Measurements from ENCODE around the gene GABRR1. TPM values are rescaled to one million over a fixed set of nuclear protein-coding genes. Genes with fewer than 3 reads are reported as not detected.

GABRR1 gene
- total and polyA plus RNA-seq, 2 donors (not counting 3 experiments of a cell fraction or from before 2014, with no cell fraction given) = not detected

- no peak overlapping the region for H2AFZ ChIP-seq (ENCODE audit: low read depth, low read length)
- dilution Hi-C loops (cut with MboI; ENCODE audit: extremely low pct_ligation_motif_present, low sequenced_read_pairs) = no loop called here
- TF ChIP-seq POLR2A (IDR thresholded peaks at IDR 0.05; ENCODE audit: low read depth, low read length) = no peak
- no peak for TF ChIP-seq JUN (IDR thresholded peaks at IDR 0.05; ENCODE audit: borderline replicate concordance, insufficient read depth, insufficient read length, low read depth)
- no peak for TF ChIP-seq EZH2 (IDR thresholded peaks at IDR 0.05; ENCODE audit: borderline replicate concordance, low read depth, low read length, severe bottlenecking)
- TF ChIP-seq GATA2 (IDR thresholded peaks at IDR 0.05; ENCODE audit: insufficient read depth, insufficient read length, low read depth, low read length) = no peak
- TF ChIP-seq MYC (IDR thresholded peaks at IDR 0.05; ENCODE audit: low read depth, low read length) = no peak
- H3K4me1 ChIP-seq (ENCODE audit: control insufficient read depth, extremely low read depth, insufficient read depth, low read length) = no peaks in the 10 kb centered on the region
- H3K9ac ChIP-seq (replicated peaks; ENCODE audit: extremely low read depth, insufficient read depth, low read length) = no peak overlapping the region
- H3K4me2 ChIP-seq (ENCODE audit: insufficient read depth, low read length) = no peak overlapping the region
- no peaks in the 10 kb centered on the region for H4K20me1 ChIP-seq (replicated peaks; ENCODE audit: control insufficient read depth, extremely low read depth, insufficient read depth, low read length)
- CTCF ChIA-PET = interaction anchor here (1.0 to 1.8 kb wide), 2 partner anchors 9 to 12 kb away, joined by 4 to 5 read pairs; no protein-coding TSS in a partner anchor
- H3K9me3 ChIP-seq (replicated peaks; ENCODE audit: control insufficient read depth, insufficient read depth, low read length) = no peaks in the 10 kb centered on the region
- DNase-seq (ENCODE audit: low read depth, low spot score) = no peak
- H3K36me3 ChIP-seq (ENCODE audit: control insufficient read depth in 2 of 2, extremely low read depth in 1 of 2, insufficient read depth in 2 of 2, low read length in 2 of 2) = no peaks in the 10 kb centered on the region
- H3K27me3 ChIP-seq (ENCODE audit: control insufficient read depth in 2 of 2, insufficient read depth in 2 of 2, low read length in 2 of 2) = peaks cover 0 to 4% of the 10 kb centered on the region in 2 experiments
- no peak overlapping the region for H3K27ac ChIP-seq (ENCODE audit: insufficient read depth, low read depth, low read length)
- FAIRE-seq = no peak
- POLR2A ChIA-PET = no interaction called here
- H3K9me1 ChIP-seq (replicated peaks; ENCODE audit: control insufficient read depth, extremely low read depth, insufficient read depth, low read length) = no peaks in the 10 kb centered on the region
- no TSS peak for BruUV-seq (replicated peaks)
- intact Hi-C loops (cut with micrococcal nuclease) = no loop called here
- no peak overlapping the region for H3K4me3 ChIP-seq (replicated peaks in 1 of 3; ENCODE audit: insufficient read depth in 1 of 3, low read depth in 1 of 3, low read length in 3 of 3)
- no peaks in the 10 kb centered on the region for H3K79me2 ChIP-seq (ENCODE audit: control insufficient read depth, insufficient read depth, low read length)
These were observed 85.1 kb downstream of the GABRR1 start for GRCh38 chr6:89132057-89132456.

- no peaks in the 10 kb centered on the region for H3K79me2 ChIP-seq (ENCODE audit: control insufficient read depth, insufficient read depth, low read length)
- ChIA-PET POLR2A (no interaction called here), CTCF (interaction anchor here (1.0 to 1.8 kb wide), 2 partner anchors 9 to 12 kb away, joined by 4 to 5 read pairs; no protein-coding TSS in a partner anchor)
- BruUV-seq (replicated peaks) = no TSS peak
- H3K9me1 ChIP-seq (replicated peaks; ENCODE audit: control insufficient read depth, extremely low read depth, insufficient read depth, low read length) = no peaks in the 10 kb centered on the region
- no peak overlapping the region for H2AFZ ChIP-seq (ENCODE audit: low read depth, low read length)
- DNase-seq (ENCODE audit: low read depth, low spot score) = no peak
- intact Hi-C loops (cut with micrococcal nuclease) (no loop called here), dilution Hi-C loops (cut with MboI; ENCODE audit: extremely low pct_ligation_motif_present, low sequenced_read_pairs) (no loop called here)
- no peak overlapping the region for H3K9ac ChIP-seq (replicated peaks; ENCODE audit: extremely low read depth, insufficient read depth, low read length)
- no peak for TF ChIP-seq CTCF (IDR thresholded peaks at IDR 0.05; ENCODE audit: extremely low read depth in 1 of 2, insufficient read depth in 1 of 2, low read depth in 1 of 2, low read length in 2 of 2)
- TF ChIP-seq POLR2AphosphoS5 (IDR thresholded peaks at IDR 0.05; ENCODE audit: insufficient read depth, low read depth, low read length) = no peak
- no peak for TF ChIP-seq FOS (IDR thresholded peaks at IDR 0.05; ENCODE audit: borderline replicate concordance, insufficient read depth, low read length)
- TF ChIP-seq GATA2 (IDR thresholded peaks at IDR 0.05; ENCODE audit: insufficient read depth, insufficient read length, low read depth, low read length) = no peak
- no peak for TF ChIP-seq JUN (IDR thresholded peaks at IDR 0.05; ENCODE audit: borderline replicate concordance, insufficient read depth, insufficient read length, low read depth)
- no peak for TF ChIP-seq EZH2 (IDR thresholded peaks at IDR 0.05; ENCODE audit: borderline replicate concordance, low read depth, low read length, severe bottlenecking)
- no peak for TF ChIP-seq MYC (IDR thresholded peaks at IDR 0.05; ENCODE audit: low read depth, low read length)
- TF ChIP-seq POLR2A (IDR thresholded peaks at IDR 0.05; ENCODE audit: low read depth, low read length) = no peak
- TF ChIP-seq MAX (IDR thresholded peaks at IDR 0.05; ENCODE audit: insufficient read depth, insufficient read length) = no peak
- H4K20me1 ChIP-seq (replicated peaks; ENCODE audit: control insufficient read depth, extremely low read depth, insufficient read depth, low read length) = no peaks in the 10 kb centered on the region
- no peaks in the 10 kb centered on the region for H3K4me1 ChIP-seq (ENCODE audit: control insufficient read depth, extremely low read depth, insufficient read depth, low read length)
- no peak overlapping the region for H3K4me3 ChIP-seq (replicated peaks in 1 of 3; ENCODE audit: insufficient read depth in 1 of 3, low read depth in 1 of 3, low read length in 3 of 3)
- no peaks in the 10 kb centered on the region for H3K36me3 ChIP-seq (ENCODE audit: control insufficient read depth in 2 of 2, extremely low read depth in 1 of 2, insufficient read depth in 2 of 2, low read length in 2 of 2)
- H3K27me3 ChIP-seq (ENCODE audit: control insufficient read depth in 2 of 2, insufficient read depth in 2 of 2, low read length in 2 of 2) = peaks cover 0 to 4% of the 10 kb centered on the region in 2 experiments
- FAIRE-seq = no peak
- no peak overlapping the region for H3K4me2 ChIP-seq (ENCODE audit: insufficient read depth, low read length)
- H3K9me3 ChIP-seq (replicated peaks; ENCODE audit: control insufficient read depth, insufficient read depth, low read length) = no peaks in the 10 kb centered on the region
- no peak overlapping the region for H3K27ac ChIP-seq (ENCODE audit: insufficient read depth, low read depth, low read length)
These were observed 85.6 kb downstream of the GABRR1 start for GRCh38 chr6:89131599-89131998.

Data from endothelial cell of umbilical vein (primary cell).